Activated naive CD4-positive, alpha-beta T cell treated with Interleukin-2 at 50 U/mL for 16 hours (primary cell): ENCODE results near the gene MTHFSD.

Experiments used
- DNase-seq: peaks from one replicate; pipeline ENCODE4 v3.0.0-alpha.2; 2020

MTHFSD gene

GRCh38 chr16:86510465-86511261 lies 44.4 kb downstream of the MTHFSD start, which contains the start of gene FOXF1:
Gene FOXF1 (plus strand): TSS chr16:86510527. CDS start chr16:86510570, 43 bp downstream.
- no peak for DNase-seq

GRCh38 chr16:86509759-86510464 lies 45.1 kb downstream of the MTHFSD start:
- no peak for DNase-seq

- DNase-seq: no peak
These were observed 45.9 kb downstream of the MTHFSD start for GRCh38 chr16:86508947-86509758.

- no peak for DNase-seq
These were observed 46.7 kb downstream of the MTHFSD start for GRCh38 chr16:86508028-86508946.

GRCh38 chr16:86507173-86508027 lies 47.6 kb downstream of the MTHFSD start:
- DNase-seq: no peak

GRCh38 chr16:86505899-86506864 lies 48.9 kb downstream of the MTHFSD start:
- DNase-seq: no peak

- no peak for DNase-seq
These were observed 49.7 kb downstream of the MTHFSD start for GRCh38 chr16:86505185-86505898.

- no peak for DNase-seq
These were observed 50.5 kb downstream of the MTHFSD start for GRCh38 chr16:86504315-86505184.

GRCh38 chr16:86503830-86504229 lies 51.2 kb downstream of the MTHFSD start:
- DNase-seq: no peak

- DNase-seq: no peak
These were observed 51.9 kb downstream of the MTHFSD start for GRCh38 chr16:86502856-86503748.

- no peak for DNase-seq
These were observed 52.8 kb downstream of the MTHFSD start for GRCh38 chr16:86501989-86502855.

- DNase-seq: no peak
These were observed 54.1 kb downstream of the MTHFSD start for GRCh38 chr16:86500708-86501510.

GRCh38 chr16:86499889-86500707 lies 54.9 kb downstream of the MTHFSD start:
- no peak for DNase-seq

GRCh38 chr16:86499440-86499786 lies 55.6 kb downstream of the MTHFSD start:
- DNase-seq: no peak
